Upper lobe of right lung (tissue), 1 donor: ENCODE data around the gene SCAPER. TPM values are rescaled to one million over a fixed set of nuclear protein-coding genes. Genes with fewer than 3 reads are reported as not detected.

ENCODE experiments used
- ATAC-seq: fragments of 200-7000 bp; cut with Tn5 transposase; one replicate; pipeline ENCODE4 v1.9.1; 2020; ENCODE audit warnings: mild to moderate bottlenecking, moderate library complexity
- DNase-seq: peaks from one replicate; pipeline ENCODE4 v3.0.0-alpha.2; 2020
- H3K27ac ChIP-seq: fragments of 200-600 bp; one replicate; pipeline ENCODE4 v1.8.0; 2022
- H3K27me3 ChIP-seq: fragments of 200-600 bp; one replicate; pipeline ENCODE4 v1.8.0; 2022; ENCODE audit warnings: mild to moderate bottlenecking
- H3K36me3 ChIP-seq: fragments of 200-600 bp; one replicate; pipeline ENCODE4 v1.8.0; 2022
- H3K4me1 ChIP-seq: fragments of 200-600 bp; one replicate; pipeline ENCODE4 v1.8.0; 2022
- H3K4me3 ChIP-seq: fragments of 200-600 bp; one replicate; pipeline ENCODE4 v1.8.0; 2022; ENCODE audit warnings: mild to moderate bottlenecking
- H3K9me3 ChIP-seq: fragments of 200-600 bp; one replicate; pipeline ENCODE4 v1.8.0; 2022
- intact Hi-C: fragments of 100-400 bp; cut with DNase I; formaldehyde crosslinking; loops from one replicate; pipeline ENCODE4 v1.11.0; 2022
- total RNA-seq: library from RNA; stranded (reverse); fragmentation: NEBNext Ultra II Directional; extraction: Animal tissue kit (Norgen Biotek cat#: 25700); gene quantifications from one replicate; pipeline ENCODE4 v1.2.1, GENCODE V29; 2021
- TF ChIP-seq, protein P1 (sequence below): fragments of 200-600 bp; IDR thresholded peaks from one replicate; pipeline ENCODE4 v1.8.0; 2022; ENCODE audit warnings: antibody characterized with exemption
- donor health status: DM: no; HTN: yes; CAD: no; lungs with severe emphysema.

The SCAPER gene
- total RNA-seq, 1 donor from 2014 or later: 44.3 TPM

DNA sequence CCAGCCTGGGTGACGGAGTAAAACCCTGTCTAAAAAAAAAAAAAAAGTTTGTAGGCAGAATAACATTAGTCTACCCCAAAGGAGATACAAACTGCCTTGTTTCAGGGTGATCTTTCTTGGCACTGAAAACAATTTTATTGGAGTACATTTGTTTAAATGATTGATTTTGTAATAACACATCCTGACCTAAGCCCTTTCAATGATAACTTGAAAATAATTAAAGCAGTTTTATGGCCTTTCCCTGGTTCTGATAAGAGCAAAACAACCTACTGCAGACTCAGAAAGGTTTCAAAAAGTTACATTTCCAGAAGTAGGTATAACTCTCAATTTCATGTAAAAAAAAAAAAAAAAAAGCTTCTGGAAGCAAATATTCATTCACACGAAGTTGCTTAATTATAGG, 404.1 kb downstream of the SCAPER start:
- intact Hi-C loops: no loop called here
- no peaks in the 10 kb centered on the region for H3K27me3 ChIP-seq
- no peak for DNase-seq
- H3K36me3 ChIP-seq: no peaks in the 10 kb centered on the region
- no peak for ATAC-seq
- H3K4me1 ChIP-seq: no peaks in the 10 kb centered on the region
- TF ChIP-seq, protein P1, sequence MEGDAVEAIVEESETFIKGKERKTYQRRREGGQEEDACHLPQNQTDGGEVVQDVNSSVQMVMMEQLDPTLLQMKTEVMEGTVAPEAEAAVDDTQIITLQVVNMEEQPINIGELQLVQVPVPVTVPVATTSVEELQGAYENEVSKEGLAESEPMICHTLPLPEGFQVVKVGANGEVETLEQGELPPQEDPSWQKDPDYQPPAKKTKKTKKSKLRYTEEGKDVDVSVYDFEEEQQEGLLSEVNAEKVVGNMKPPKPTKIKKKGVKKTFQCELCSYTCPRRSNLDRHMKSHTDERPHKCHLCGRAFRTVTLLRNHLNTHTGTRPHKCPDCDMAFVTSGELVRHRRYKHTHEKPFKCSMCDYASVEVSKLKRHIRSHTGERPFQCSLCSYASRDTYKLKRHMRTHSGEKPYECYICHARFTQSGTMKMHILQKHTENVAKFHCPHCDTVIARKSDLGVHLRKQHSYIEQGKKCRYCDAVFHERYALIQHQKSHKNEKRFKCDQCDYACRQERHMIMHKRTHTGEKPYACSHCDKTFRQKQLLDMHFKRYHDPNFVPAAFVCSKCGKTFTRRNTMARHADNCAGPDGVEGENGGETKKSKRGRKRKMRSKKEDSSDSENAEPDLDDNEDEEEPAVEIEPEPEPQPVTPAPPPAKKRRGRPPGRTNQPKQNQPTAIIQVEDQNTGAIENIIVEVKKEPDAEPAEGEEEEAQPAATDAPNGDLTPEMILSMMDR: no peak
- H3K4me3 ChIP-seq: no peak overlapping the region
- no peaks in the 10 kb centered on the region for H3K9me3 ChIP-seq
- no peak overlapping the region for H3K27ac ChIP-seq

DNA sequence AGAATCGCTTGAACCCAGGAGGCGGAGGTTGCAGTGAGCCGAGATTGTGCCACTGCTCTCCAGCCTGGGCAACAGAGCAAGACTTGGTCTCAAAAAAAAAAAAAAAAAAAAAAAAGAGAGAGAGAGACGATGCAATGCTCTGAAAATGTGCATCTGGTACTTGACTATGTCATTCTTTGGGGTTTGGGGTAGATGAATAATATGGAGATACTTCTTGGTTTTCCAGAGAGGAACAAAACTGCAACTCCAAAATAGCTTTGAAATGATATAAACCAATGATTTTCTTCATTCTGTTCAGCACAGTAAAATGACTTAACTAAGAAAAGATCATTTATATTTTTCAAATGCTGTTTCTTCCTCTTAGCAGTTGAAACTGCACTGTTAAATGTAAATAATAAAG, 409.7 kb downstream of the SCAPER start:
- no peak for DNase-seq
- H3K4me3 ChIP-seq: no peak overlapping the region
- H3K27ac ChIP-seq: no peak overlapping the region
- no peaks in the 10 kb centered on the region for H3K27me3 ChIP-seq
- H3K9me3 ChIP-seq: no peaks in the 10 kb centered on the region
- H3K36me3 ChIP-seq: no peaks in the 10 kb centered on the region
- no peak for ATAC-seq
- no peaks in the 10 kb centered on the region for H3K4me1 ChIP-seq
- intact Hi-C loops: no loop called here
- TF ChIP-seq, protein P1: no peak

DNA sequence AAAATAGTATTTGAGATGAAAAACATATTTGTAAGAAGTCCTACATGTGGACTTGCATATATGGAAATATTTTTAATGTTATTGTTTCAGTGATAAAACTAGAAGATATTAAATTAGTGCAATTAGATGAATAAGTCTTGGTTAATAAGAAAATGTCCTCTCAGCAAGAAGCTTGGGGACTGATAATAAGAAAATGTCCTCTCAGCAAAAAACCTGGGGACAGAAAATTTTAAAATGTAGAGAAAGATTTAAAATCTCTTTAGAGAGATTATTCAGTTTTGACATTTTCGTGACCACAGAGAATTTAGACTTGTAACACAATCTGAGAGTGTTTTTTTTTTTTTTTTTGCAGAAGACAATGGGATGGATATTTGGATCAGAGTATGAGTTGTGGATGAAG, 412.6 kb downstream of the SCAPER start:
- intact Hi-C loops: no loop called here
- Histone ChIP-seq H3K4me3 (no peak overlapping the region), H3K27me3 (no peaks in the 10 kb centered on the region), H3K27ac (no peak overlapping the region), H3K4me1 (no peaks in the 10 kb centered on the region), H3K36me3 (no peaks in the 10 kb centered on the region), H3K9me3 (no peaks in the 10 kb centered on the region)
- DNase-seq (no peak), ATAC-seq (no peak)
- TF ChIP-seq, protein P1: no peak

DNA sequence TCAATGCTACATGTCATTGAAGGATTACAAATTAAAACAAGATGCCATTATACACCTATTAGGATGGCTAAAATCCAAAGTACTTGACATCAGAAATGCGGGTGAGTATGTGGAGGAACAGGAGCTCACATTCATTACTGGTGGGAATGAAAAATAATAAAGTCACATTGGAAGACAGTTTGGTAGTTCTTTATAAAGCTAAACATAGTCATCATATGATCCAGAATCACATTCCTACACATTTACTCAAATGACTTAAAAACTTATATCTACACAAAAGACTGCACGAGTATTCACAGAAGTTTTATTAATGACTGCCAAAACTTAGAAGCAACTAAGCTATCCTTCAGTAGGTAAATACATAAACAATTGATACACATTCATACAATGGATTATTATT, 421.4 kb downstream of the SCAPER start:
- Histone ChIP-seq H3K27me3 (no peaks in the 10 kb centered on the region), H3K4me1 (no peaks in the 10 kb centered on the region), H3K36me3 (no peaks in the 10 kb centered on the region), H3K27ac (no peak overlapping the region), H3K9me3 (no peaks in the 10 kb centered on the region), H3K4me3 (no peak overlapping the region)
- TF ChIP-seq, protein P1: no peak
- intact Hi-C loops: no loop called here
- DNase-seq (no peak), ATAC-seq (no peak)

DNA sequence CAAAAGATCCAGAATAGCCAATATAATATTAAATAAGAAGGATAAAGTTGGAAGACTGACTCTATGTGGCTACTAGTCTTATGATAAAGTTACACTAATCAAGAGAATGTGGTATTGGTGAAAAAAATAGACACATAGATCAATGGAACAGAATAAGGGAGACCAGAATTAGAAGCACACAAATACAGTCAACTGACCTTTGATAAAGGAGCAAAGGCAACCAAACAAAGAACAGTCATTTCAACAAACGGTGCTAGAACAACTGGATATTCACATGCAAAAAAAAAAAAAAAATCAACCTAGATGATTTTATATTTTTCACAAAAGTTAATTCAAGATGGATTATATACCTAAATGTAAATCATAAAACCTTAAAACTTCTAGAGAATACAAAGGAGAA, 422.1 kb downstream of the SCAPER start:
- TF ChIP-seq, protein P1: no peak
- no peaks in the 10 kb centered on the region for H3K36me3 ChIP-seq
- no peak for ATAC-seq
- no peaks in the 10 kb centered on the region for H3K4me1 ChIP-seq
- intact Hi-C loops: no loop called here
- H3K9me3 ChIP-seq: no peaks in the 10 kb centered on the region
- no peak overlapping the region for H3K27ac ChIP-seq
- H3K27me3 ChIP-seq: no peaks in the 10 kb centered on the region
- no peak overlapping the region for H3K4me3 ChIP-seq
- DNase-seq: no peak

DNA sequence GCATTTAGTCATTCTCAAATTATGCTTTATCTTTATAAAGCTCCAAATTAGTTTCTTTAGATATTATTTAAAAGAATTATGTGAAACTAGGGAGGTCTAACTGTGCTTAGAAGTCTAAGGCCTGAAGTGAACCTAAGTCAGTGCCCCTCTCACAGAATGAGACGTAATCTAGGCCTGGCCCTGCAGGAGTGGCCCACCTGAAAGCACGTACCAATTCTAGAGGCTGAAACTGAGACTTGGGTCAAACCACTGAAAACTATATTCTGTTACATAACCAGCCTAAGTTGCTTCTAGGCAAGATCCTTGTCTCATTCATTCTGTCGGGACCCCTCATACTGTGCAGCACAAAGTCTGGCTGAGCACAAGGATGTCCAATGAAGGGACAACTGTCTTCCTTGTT, 424.9 kb downstream of the SCAPER start:
- TF ChIP-seq, protein P1: no peak
- no peak for DNase-seq
- intact Hi-C loops: no loop called here
- no peaks in the 10 kb centered on the region for H3K9me3 ChIP-seq
- H3K27me3 ChIP-seq: no peaks in the 10 kb centered on the region
- no peak overlapping the region for H3K4me3 ChIP-seq
- H3K4me1 ChIP-seq: no peaks in the 10 kb centered on the region
- no peaks in the 10 kb centered on the region for H3K36me3 ChIP-seq
- no peak for ATAC-seq
- H3K27ac ChIP-seq: no peak overlapping the region
